ENCODE measurements around the gene HES7. TPM values are rescaled to one million over a fixed set of nuclear protein-coding genes. Genes with fewer than 3 reads are reported as not detected.

Gene HES7
- total RNA-seq, 1 donor from 2014 or later = not detected

DNA sequence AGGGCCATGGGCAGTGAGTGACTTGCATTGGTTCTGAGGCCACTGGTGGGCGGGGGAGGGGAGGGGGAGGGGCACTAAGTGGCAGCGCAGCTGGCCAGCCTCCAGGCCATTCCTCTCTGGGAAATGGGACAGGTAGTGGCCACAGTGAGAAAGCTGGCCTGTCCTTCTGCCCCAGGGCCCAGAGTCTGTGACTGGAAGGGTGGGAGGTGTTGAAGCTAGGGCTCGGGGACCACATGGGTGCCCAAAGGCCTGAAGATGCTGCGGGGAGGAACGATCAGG, 36.0 kb downstream of the HES7 start:
- no peak overlapping the region for H3K27ac Mint-ChIP-seq
- no peaks in the 10 kb centered on the region for H3K9me3 Mint-ChIP-seq (ENCODE audit: low read depth)
- TF ChIP-seq, protein P1, sequence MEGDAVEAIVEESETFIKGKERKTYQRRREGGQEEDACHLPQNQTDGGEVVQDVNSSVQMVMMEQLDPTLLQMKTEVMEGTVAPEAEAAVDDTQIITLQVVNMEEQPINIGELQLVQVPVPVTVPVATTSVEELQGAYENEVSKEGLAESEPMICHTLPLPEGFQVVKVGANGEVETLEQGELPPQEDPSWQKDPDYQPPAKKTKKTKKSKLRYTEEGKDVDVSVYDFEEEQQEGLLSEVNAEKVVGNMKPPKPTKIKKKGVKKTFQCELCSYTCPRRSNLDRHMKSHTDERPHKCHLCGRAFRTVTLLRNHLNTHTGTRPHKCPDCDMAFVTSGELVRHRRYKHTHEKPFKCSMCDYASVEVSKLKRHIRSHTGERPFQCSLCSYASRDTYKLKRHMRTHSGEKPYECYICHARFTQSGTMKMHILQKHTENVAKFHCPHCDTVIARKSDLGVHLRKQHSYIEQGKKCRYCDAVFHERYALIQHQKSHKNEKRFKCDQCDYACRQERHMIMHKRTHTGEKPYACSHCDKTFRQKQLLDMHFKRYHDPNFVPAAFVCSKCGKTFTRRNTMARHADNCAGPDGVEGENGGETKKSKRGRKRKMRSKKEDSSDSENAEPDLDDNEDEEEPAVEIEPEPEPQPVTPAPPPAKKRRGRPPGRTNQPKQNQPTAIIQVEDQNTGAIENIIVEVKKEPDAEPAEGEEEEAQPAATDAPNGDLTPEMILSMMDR (IDR thresholded peaks at IDR 0.05; ENCODE audit: unreplicated experiment) = no peak
- H3K4me3 Mint-ChIP-seq (ENCODE audit: low read depth) = no peak overlapping the region
- no peak for DNase-seq (ENCODE audit: low spot score, unreplicated experiment)
- peaks cover 69% of the 10 kb centered on the region for H3K27me3 Mint-ChIP-seq
- no peaks in the 10 kb centered on the region for H3K36me3 Mint-ChIP-seq (ENCODE audit: insufficient read depth)
- H3K4me1 Mint-ChIP-seq (ENCODE audit: low read depth) = no peaks in the 10 kb centered on the region

DNA sequence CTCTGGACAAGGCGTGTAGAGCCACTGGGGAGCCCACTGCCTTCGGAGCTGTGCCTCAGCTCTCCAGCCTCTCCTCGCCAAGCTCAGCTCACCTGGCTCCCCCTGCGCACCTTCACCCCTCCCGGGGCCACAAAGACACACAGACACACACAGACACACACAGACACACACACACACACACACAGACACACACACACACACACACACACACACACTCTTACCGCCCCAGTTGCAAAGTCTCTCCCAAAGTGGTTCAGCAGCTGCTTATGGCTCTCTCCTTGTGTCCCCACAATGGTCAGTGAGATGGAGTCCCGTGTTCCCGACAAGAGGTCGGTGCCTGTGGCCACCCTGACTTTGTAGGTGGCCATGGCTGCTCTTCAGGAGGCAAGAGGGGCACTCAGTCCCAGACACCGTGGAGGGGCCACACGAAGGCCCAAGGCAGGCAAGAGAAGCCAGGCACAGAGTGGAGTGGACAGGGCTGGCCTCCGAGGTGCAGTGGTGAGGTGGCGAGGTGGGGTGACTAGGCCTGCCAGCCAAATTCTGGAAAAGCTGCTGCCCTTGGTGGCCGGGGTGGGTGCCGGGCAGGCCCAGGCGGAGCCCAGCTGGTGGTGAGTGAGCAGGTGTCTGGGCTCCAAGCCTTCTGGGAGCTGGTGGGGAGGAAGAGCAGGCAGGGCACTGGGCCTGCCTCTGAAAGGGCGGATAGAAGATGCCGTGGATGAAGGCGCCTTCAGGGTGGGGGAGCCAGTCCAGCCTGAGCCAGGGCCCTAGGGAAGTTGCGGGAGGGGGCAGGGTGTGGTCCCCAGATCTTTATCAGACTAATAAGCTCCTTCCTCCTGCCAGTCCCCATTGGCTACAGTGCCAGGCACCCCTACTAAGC, 36.6 kb downstream of the HES7 start, which contains the start of gene ALOX12B:
TSS of gene ALOX12B (minus strand) at position 642 of the 877 bp plus-strand sequence. CDS start at position 368, 274 bp downstream.
- no peak within 1 kb of the TSS for H3K27ac Mint-ChIP-seq
- no peak for DNase-seq (ENCODE audit: low spot score, unreplicated experiment)
- no peak within 1 kb of the TSS for H3K4me3 Mint-ChIP-seq (ENCODE audit: low read depth)
- TF ChIP-seq, protein P1 (IDR thresholded peaks at IDR 0.05; ENCODE audit: unreplicated experiment) = no peak
- H3K36me3 Mint-ChIP-seq (ENCODE audit: insufficient read depth) = no peaks in the 10 kb centered on the region
- H3K4me1 Mint-ChIP-seq (ENCODE audit: low read depth) = no peaks in the 10 kb centered on the region
- peaks cover 69% of the 10 kb centered on the region for H3K27me3 Mint-ChIP-seq
- no peaks in the 10 kb centered on the region for H3K9me3 Mint-ChIP-seq (ENCODE audit: low read depth)

DNA sequence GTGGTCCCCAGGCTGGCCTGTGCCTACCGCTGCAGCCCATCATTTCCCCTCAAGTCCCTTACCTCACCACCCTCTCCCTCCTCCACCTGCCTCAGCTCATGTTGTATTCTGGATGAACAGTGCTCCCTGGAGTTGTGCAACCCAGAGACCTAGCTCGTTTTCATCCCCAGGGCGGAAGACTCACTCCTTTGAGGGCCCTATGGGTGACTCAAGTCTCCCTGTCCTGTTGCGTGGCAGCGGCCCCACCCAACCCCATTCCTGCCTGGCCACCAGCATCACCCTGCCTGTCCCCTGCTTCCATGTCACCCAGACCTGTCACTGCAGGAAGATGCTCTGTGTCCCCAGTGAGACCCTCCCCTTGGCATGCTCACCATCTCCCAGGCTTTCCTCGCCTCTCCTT, 39.7 kb downstream of the HES7 start:
- H3K4me3 Mint-ChIP-seq (ENCODE audit: low read depth) = no peak overlapping the region
- peaks cover 69% of the 10 kb centered on the region for H3K27me3 Mint-ChIP-seq
- TF ChIP-seq, protein P1 (IDR thresholded peaks at IDR 0.05; ENCODE audit: unreplicated experiment) = no peak
- H3K9me3 Mint-ChIP-seq (ENCODE audit: low read depth) = no peaks in the 10 kb centered on the region
- DNase-seq (ENCODE audit: low spot score, unreplicated experiment) = no peak
- no peak overlapping the region for H3K27ac Mint-ChIP-seq
- H3K36me3 Mint-ChIP-seq (ENCODE audit: insufficient read depth) = no peaks in the 10 kb centered on the region
- H3K4me1 Mint-ChIP-seq (ENCODE audit: low read depth) = no peaks in the 10 kb centered on the region

DNA sequence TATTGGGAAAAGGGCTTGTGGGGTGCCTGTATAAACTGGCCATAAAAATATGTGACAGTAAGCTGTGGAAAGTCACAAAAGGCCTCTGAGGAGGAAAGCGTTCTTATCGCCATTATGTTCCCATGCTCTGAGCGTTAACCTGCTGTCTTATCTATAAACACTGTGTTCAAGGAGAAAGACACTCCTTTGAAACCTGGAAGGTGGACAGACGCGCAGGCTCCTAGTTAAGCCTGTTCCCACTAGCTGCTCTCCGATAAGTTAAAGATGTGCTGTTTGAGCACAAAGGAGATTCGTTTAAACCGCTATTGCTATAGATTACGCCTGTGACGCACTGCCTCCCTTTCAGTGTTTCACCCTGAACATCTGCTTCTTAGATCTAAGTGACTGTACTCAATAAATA, 41.6 kb downstream of the HES7 start:
- no peak overlapping the region for H3K4me3 Mint-ChIP-seq (ENCODE audit: low read depth)
- DNase-seq (ENCODE audit: low spot score, unreplicated experiment) = no peak
- H3K27ac Mint-ChIP-seq = no peak overlapping the region
- no peaks in the 10 kb centered on the region for H3K4me1 Mint-ChIP-seq (ENCODE audit: low read depth)
- peaks cover 70% of the 10 kb centered on the region for H3K27me3 Mint-ChIP-seq
- H3K9me3 Mint-ChIP-seq (ENCODE audit: low read depth) = no peaks in the 10 kb centered on the region
- H3K36me3 Mint-ChIP-seq (ENCODE audit: insufficient read depth) = no peaks in the 10 kb centered on the region
- TF ChIP-seq, protein P1 (IDR thresholded peaks at IDR 0.05; ENCODE audit: unreplicated experiment) = no peak

DNA sequence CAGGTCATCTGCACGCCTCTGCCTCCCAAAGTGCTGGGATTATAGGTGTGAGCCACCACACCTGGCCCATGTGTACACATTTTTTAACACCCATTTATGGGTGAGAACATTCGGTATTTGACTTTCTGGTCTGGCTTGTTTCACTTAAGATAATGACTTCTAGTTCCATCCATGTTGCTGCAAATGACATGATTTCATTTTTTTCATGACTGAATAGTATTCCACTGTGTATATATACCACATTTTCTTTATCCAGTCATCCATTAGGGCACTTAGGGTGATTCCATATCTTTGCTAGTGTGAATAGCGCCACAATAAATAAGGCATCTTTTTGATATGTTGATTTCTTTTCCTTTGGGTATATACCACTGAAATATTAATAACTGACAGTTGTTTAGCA, 42.0 kb downstream of the HES7 start:
- peaks cover 70% of the 10 kb centered on the region for H3K27me3 Mint-ChIP-seq
- H3K4me1 Mint-ChIP-seq (ENCODE audit: low read depth) = no peaks in the 10 kb centered on the region

More for the DNA sequence above, 42.0 kb downstream of the HES7 start:
- Mint-ChIP-seq H3K36me3 (ENCODE audit: insufficient read depth) (no peaks in the 10 kb centered on the region), H3K9me3 (ENCODE audit: low read depth) (no peaks in the 10 kb centered on the region), H3K27ac (no peak overlapping the region), H3K4me3 (ENCODE audit: low read depth) (no peak overlapping the region)
- DNase-seq (ENCODE audit: low spot score, unreplicated experiment) = no peak
- TF ChIP-seq, protein P1 (IDR thresholded peaks at IDR 0.05; ENCODE audit: unreplicated experiment) = no peak

All from progenitor cell of endocrine pancreas (in vitro differentiated cells).